Uterus (tissue), 4 donors: ENCODE measurements around the gene GALK2. TPM values are rescaled to one million over a fixed set of nuclear protein-coding genes. Genes with fewer than 3 reads are reported as not detected.
A peak's percentile ranks its signal among the peaks of the same experiment; 100 is the strongest.

Experiments used
- DNase-seq, 2 donors: peaks; one replicate each; pipeline ENCODE4 v3.0.0-alpha.2; 2019 to 2020
- H3K27ac ChIP-seq, 2 donors: fragments of 200-600 bp; sonication (generic); 1 replicate in 1 of 2; 2 replicates in 1 of 2; pipeline ENCODE4 v1.5.1; 2016 to 2018
- H3K27me3 ChIP-seq, 2 donors: fragments of 200-600 bp; sonication (generic); one replicate each; pipeline ENCODE4 v1.5.1; 2018 to 2019; ENCODE audit warnings: control low read depth in 1 of 2
- H3K36me3 ChIP-seq, 2 donors: fragments of 200-600 bp; sonication (generic); one replicate each; pipeline ENCODE4 v1.5.1; 2019; ENCODE audit warnings: control low read depth in 1 of 2
- H3K4me1 ChIP-seq, 2 donors: fragments of 200-600 bp; sonication (generic); one replicate each; pipeline ENCODE4 v1.5.1; 2018 to 2019; ENCODE audit warnings: control low read depth in 1 of 2
- H3K4me3 ChIP-seq, 2 donors: fragments of 200-600 bp; sonication (generic); 1 replicate in 1 of 2; 2 replicates in 1 of 2; pipeline ENCODE4 v1.5.1; 2018 to 2019; ENCODE audit warnings: mild to moderate bottlenecking in 1 of 2
- H3K9me3 ChIP-seq, 2 donors: fragments of 200-600 bp; sonication (generic); one replicate each; pipeline ENCODE4 v1.5.1; 2019; ENCODE audit warnings: control low read depth in 1 of 2
- CTCF ChIP-seq, 4 experiments: fragments of 200-600 bp in 2 of 4; fragments of 450-650 bp in 2 of 4; sonication (generic) in 2 of 4; IDR thresholded peaks; one replicate each; pipeline ENCODE4 v1.5.1; 2016 to 2019; ENCODE audit warnings: antibody characterized with exemption in 4 of 4, mild to moderate bottlenecking in 2 of 4, moderate library complexity in 1 of 4
- POLR2A ChIP-seq, 2 donors: fragments of 450-650 bp; IDR thresholded peaks; one replicate each; pipeline ENCODE4 v1.6.1; 2016; ENCODE audit warnings: antibody characterized with exemption in 2 of 2, mild to moderate bottlenecking in 1 of 2, moderate library complexity in 1 of 2
- intact Hi-C: fragments of 100-400 bp; cut with DNase I; formaldehyde crosslinking; loops from one replicate; pipeline ENCODE4 v1.15.1; 2023; ENCODE audit warnings: low total_unique reads
- total RNA-seq, 4 donors: library from RNA; depleted of rRNA in 3 of 4; stranded (reverse); fragments of >200 nt in 3 of 4; gene quantifications; one replicate each; pipeline versions ENCODE4 v1.1.0 to v1.2.4, GENCODE V29; 2014 to 2023
- donor health status: DM: yes; HTN: yes; CAD: no.

The GALK2 gene
- total RNA-seq: 100 to 1,000 TPM in 1 of 4 donors, 10 to 100 TPM in 3; 65.1 to 178 (median 79.4) TPM

- no peaks in the 10 kb centered on the region for H3K36me3 ChIP-seq
- TF ChIP-seq CTCF (IDR thresholded peaks at IDR 0.05) (peak in 1 of 4 experiments; percentile 3), POLR2A (IDR thresholded peaks at IDR 0.05) (peak; percentile 53 to 57)
- no peaks in the 10 kb centered on the region for H3K4me1 ChIP-seq
- H3K9me3 ChIP-seq: no peaks in the 10 kb centered on the region
- no peaks in the 10 kb centered on the region for H3K27me3 ChIP-seq
- peak within 1 kb of the TSS; percentile 89 to 94 for H3K27ac ChIP-seq
- peak; percentile 83 to 86 for DNase-seq
- peak within 1 kb of the TSS; percentile 63 to 85 for H3K4me3 ChIP-seq
- intact Hi-C loops: no loop called here
These were observed at the start of gene GALK2 for GRCh38 chr15:49169880-49170597. GALK2 (plus strand) TSS chr15:49170247; CDS start chr15:49170323, 76 bp downstream.

GRCh38 chr15:49120832-49121231 is 49.2 kb upstream of the GALK2 start:
- TF ChIP-seq CTCF (IDR thresholded peaks at IDR 0.05): no peak
- TF ChIP-seq POLR2A (IDR thresholded peaks at IDR 0.05): no peak

GRCh38 chr15:49121901-49122300 is 48.1 kb upstream of the GALK2 start:
- H3K36me3 ChIP-seq: no peaks in the 10 kb centered on the region
- H3K9me3 ChIP-seq: no peaks in the 10 kb centered on the region
- no peaks in the 10 kb centered on the region for H3K4me1 ChIP-seq
- no peak overlapping the region for H3K27ac ChIP-seq
- no peaks in the 10 kb centered on the region for H3K27me3 ChIP-seq
- intact Hi-C loops: no loop called here
- no peak overlapping the region for H3K4me3 ChIP-seq
- no peak for DNase-seq
- no peak for TF ChIP-seq CTCF (IDR thresholded peaks at IDR 0.05)
- TF ChIP-seq POLR2A (IDR thresholded peaks at IDR 0.05): no peak

More at GRCh38 chr15:49120832-49121231, 49.2 kb upstream of the GALK2 start:
- Histone ChIP-seq H3K36me3 (no peaks in the 10 kb centered on the region), H3K4me1 (no peaks in the 10 kb centered on the region), H3K27me3 (no peaks in the 10 kb centered on the region), H3K27ac (no peak overlapping the region), H3K9me3 (no peaks in the 10 kb centered on the region), H3K4me3 (no peak overlapping the region)
- intact Hi-C loops: no loop called here
- DNase-seq: no peak

- Histone ChIP-seq H3K9me3 (no peaks in the 10 kb centered on the region), H3K36me3 (no peaks in the 10 kb centered on the region), H3K4me1 (no peaks in the 10 kb centered on the region), H3K27ac (no peak overlapping the region), H3K4me3 (no peak overlapping the region), H3K27me3 (no peaks in the 10 kb centered on the region)
- no peak for TF ChIP-seq CTCF (IDR thresholded peaks at IDR 0.05)
- TF ChIP-seq POLR2A (IDR thresholded peaks at IDR 0.05): no peak
- intact Hi-C loops: no loop called here
- no peak for DNase-seq
These were observed 47.4 kb upstream of the GALK2 start for GRCh38 chr15:49122541-49123062.

GRCh38 chr15:49124371-49124770 is 45.7 kb upstream of the GALK2 start:
- H3K27ac ChIP-seq: no peak overlapping the region
- TF ChIP-seq CTCF (IDR thresholded peaks at IDR 0.05) (no peak), POLR2A (IDR thresholded peaks at IDR 0.05) (no peak)
- intact Hi-C loops: no loop called here
- H3K4me1 ChIP-seq: no peaks in the 10 kb centered on the region
- no peak overlapping the region for H3K4me3 ChIP-seq
- H3K27me3 ChIP-seq: no peaks in the 10 kb centered on the region
- no peak for DNase-seq
- no peaks in the 10 kb centered on the region for H3K9me3 ChIP-seq
- H3K36me3 ChIP-seq: no peaks in the 10 kb centered on the region
